ENCODE data around the gene ABITRAM. TPM values are rescaled to one million over a fixed set of nuclear protein-coding genes. Genes with fewer than 3 reads are reported as not detected.

Gene ABITRAM
- total and polyA plus RNA-seq, 2 of the 13 experiments (the other 11 are each of a cell fraction or from before 2014, with no cell fraction given), result 10.2 to 21.6 TPM

GRCh38 chr9:108894225-108894997 lies 39.8 kb upstream of the ABITRAM start (continued):
- no peak for TF ChIP-seq CERS6 (CRISPR knock-in tag; IDR thresholded peaks at IDR 0.05)
- TF ChIP-seq ZNF605 (CRISPR knock-in tag; IDR thresholded peaks at IDR 0.05), result no peak
- TF ChIP-seq PAXIP1 (CRISPR knock-in tag; conservative IDR thresholded peaks at IDR 0.05), result peak; percentile 97
- TF ChIP-seq ZBTB4 (CRISPR knock-in tag; IDR thresholded peaks at IDR 0.05; ENCODE audit: borderline replicate concordance), result no peak
- TF ChIP-seq ZNF563 (CRISPR knock-in tag; IDR thresholded peaks at IDR 0.05), result no peak
- no peak for TF ChIP-seq PAWR (CRISPR knock-in tag; IDR thresholded peaks at IDR 0.05; ENCODE audit: borderline replicate concordance)
- TF ChIP-seq RFX3 (CRISPR knock-in tag; IDR thresholded peaks at IDR 0.05), result no peak
- no peak for TF ChIP-seq ZNF569 (CRISPR knock-in tag; IDR thresholded peaks at IDR 0.05; ENCODE audit: borderline replicate concordance)
- TF ChIP-seq ZNF552 (CRISPR knock-in tag; IDR thresholded peaks at IDR 0.05; ENCODE audit: borderline replicate concordance), result no peak
- TF ChIP-seq SMC3 (IDR thresholded peaks at IDR 0.05; ENCODE audit: low read length), result peak; percentile 29; the same call in 1 of the 2 replicates
- TF ChIP-seq HNRNPLL (IDR thresholded peaks at IDR 0.05; ENCODE audit: low read depth, low read length, poor library complexity, severe bottlenecking), result no peak
- no peak for TF ChIP-seq BORCS8-MEF2B (CRISPR knock-in tag; IDR thresholded peaks at IDR 0.05)
- TF ChIP-seq ZKSCAN5 (CRISPR knock-in tag; IDR thresholded peaks at IDR 0.05), result no peak
- TF ChIP-seq SMAD9 (CRISPR knock-in tag; IDR thresholded peaks at IDR 0.05), result no peak
- TF ChIP-seq ZNF720 (CRISPR knock-in tag; IDR thresholded peaks at IDR 0.05), result no peak
- TF ChIP-seq PRMT3 (CRISPR knock-in tag; IDR thresholded peaks at IDR 0.05; ENCODE audit: borderline replicate concordance, low read depth), result no peak
- TF ChIP-seq ZSCAN30 (CRISPR knock-in tag; IDR thresholded peaks at IDR 0.05), result no peak
- no peak for TF ChIP-seq SP4 (CRISPR knock-in tag; IDR thresholded peaks at IDR 0.05)
- TF ChIP-seq ZNF850 (CRISPR knock-in tag; conservative IDR thresholded peaks at IDR 0.05), result no peak
- no peak for TF ChIP-seq CSRNP1 (CRISPR knock-in tag; IDR thresholded peaks at IDR 0.05)
- no peak for TF ChIP-seq TAF1 (CRISPR knock-in tag; IDR thresholded peaks at IDR 0.05)
